Upper lobe of left lung (tissue), 4 donors: ENCODE measurements around the gene PYHIN1.

Source experiments
- POLR2A ChIP-seq, 4 donors: fragments of 450-650 bp; IDR thresholded peaks; one replicate each; pipeline ENCODE4 v1.5.1; 2016 to 2017; ENCODE audit warnings: antibody characterized with exemption in 4 of 4, mild to moderate bottlenecking in 2 of 4
- TF ChIP-seq, protein P1 (sequence below), 6 experiments: fragments of 450-650 bp in 4 of 6; fragments of 200-600 bp in 2 of 6; sonication (generic) in 2 of 6; IDR thresholded peaks; one replicate each; pipeline ENCODE4 v1.5.1; 2016 to 2019; ENCODE audit warnings: antibody characterized with exemption in 6 of 6

- TF ChIP-seq, protein P1, sequence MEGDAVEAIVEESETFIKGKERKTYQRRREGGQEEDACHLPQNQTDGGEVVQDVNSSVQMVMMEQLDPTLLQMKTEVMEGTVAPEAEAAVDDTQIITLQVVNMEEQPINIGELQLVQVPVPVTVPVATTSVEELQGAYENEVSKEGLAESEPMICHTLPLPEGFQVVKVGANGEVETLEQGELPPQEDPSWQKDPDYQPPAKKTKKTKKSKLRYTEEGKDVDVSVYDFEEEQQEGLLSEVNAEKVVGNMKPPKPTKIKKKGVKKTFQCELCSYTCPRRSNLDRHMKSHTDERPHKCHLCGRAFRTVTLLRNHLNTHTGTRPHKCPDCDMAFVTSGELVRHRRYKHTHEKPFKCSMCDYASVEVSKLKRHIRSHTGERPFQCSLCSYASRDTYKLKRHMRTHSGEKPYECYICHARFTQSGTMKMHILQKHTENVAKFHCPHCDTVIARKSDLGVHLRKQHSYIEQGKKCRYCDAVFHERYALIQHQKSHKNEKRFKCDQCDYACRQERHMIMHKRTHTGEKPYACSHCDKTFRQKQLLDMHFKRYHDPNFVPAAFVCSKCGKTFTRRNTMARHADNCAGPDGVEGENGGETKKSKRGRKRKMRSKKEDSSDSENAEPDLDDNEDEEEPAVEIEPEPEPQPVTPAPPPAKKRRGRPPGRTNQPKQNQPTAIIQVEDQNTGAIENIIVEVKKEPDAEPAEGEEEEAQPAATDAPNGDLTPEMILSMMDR (IDR thresholded peaks at IDR 0.05), result no peak
- no peak for TF ChIP-seq POLR2A (IDR thresholded peaks at IDR 0.05)
These were observed 93.7 kb downstream of the PYHIN1 start for GRCh38 chr1:159025043-159025442.
